Smooth muscle cell (in vitro differentiated cells): ENCODE data around the gene DYTN. TPM values are rescaled to one million over a fixed set of nuclear protein-coding genes. Genes with fewer than 3 reads are reported as not detected.

Source experiments
- DNase-seq: peaks from one replicate; lab custom pipeline; 2025; ENCODE audit not compliant: unreplicated experiment; lab: John Stamatoyannopoulos, UW
- H2AFZ ChIP-seq: fragments of 200-600 bp; sonication (generic); 2 replicates; pipeline ENCODE4 v1.6.0; 2016; ENCODE audit warnings: antibody characterized with exemption, low read depth, mild to moderate bottlenecking
- H3F3A ChIP-seq: fragments of 200-600 bp; sonication (generic); 2 replicates; pipeline ENCODE4 v1.6.0; 2017; ENCODE audit warnings: antibody characterized with exemption, low read depth
- H3K27ac ChIP-seq: fragments of 200-600 bp; sonication (generic); 2 replicates; pipeline ENCODE4 v1.5.1; 2016; ENCODE audit warnings: low read depth, mild to moderate bottlenecking
- H3K27me3 ChIP-seq: fragments of 200-600 bp; sonication (generic); 2 replicates; pipeline ENCODE4 v1.6.1; 2016; ENCODE audit warnings: low read depth, mild to moderate bottlenecking
- H3K36me3 ChIP-seq: fragments of 200-600 bp; sonication (generic); 2 replicates; pipeline ENCODE4 v1.5.1; 2016; ENCODE audit warnings: low read depth
- H3K4me1 ChIP-seq: fragments of 200-600 bp; sonication (generic); 2 replicates; pipeline ENCODE4 v1.5.1; 2016; ENCODE audit warnings: low read depth
- H3K4me2 ChIP-seq: fragments of 200-600 bp; sonication (generic); 2 replicates; pipeline ENCODE4 v1.6.0; 2016; ENCODE audit warnings: mild to moderate bottlenecking
- H3K4me3 ChIP-seq: fragments of 200-600 bp; sonication (generic); 2 replicates; pipeline ENCODE4 v1.5.1; 2016; ENCODE audit warnings: mild to moderate bottlenecking
- H3K79me2 ChIP-seq: fragments of 200-600 bp; sonication (generic); 2 replicates; pipeline ENCODE4 v1.6.0; 2016; ENCODE audit warnings: low read depth, mild to moderate bottlenecking
- H3K9ac ChIP-seq: fragments of 200-600 bp; sonication (generic); 2 replicates; pipeline ENCODE4 v1.6.0; 2016; ENCODE audit warnings: low read depth
- H3K9me3 ChIP-seq: fragments of 200-600 bp; sonication (generic); replicated peaks from 2 replicates; pipeline ENCODE4 v1.5.1; 2016; ENCODE audit warnings: low read depth
- H4K20me1 ChIP-seq: fragments of 200-600 bp; sonication (generic); 2 replicates; pipeline ENCODE4 v1.6.0; 2016; ENCODE audit warnings: low read depth
- CTCF ChIP-seq: fragments of 200-600 bp; sonication (generic); IDR thresholded peaks from 2 replicates; pipeline ENCODE4 v1.5.1; 2017; ENCODE audit warnings: borderline replicate concordance, mild to moderate bottlenecking, antibody characterized with exemption; ENCODE audit not compliant: insufficient read depth, poor library complexity, severe bottlenecking
- WGBS: methylation state at CpG from one replicate; pipeline ENCODE4 v1.1.7; 2016; ENCODE audit warnings: low lambda C conversion rate; 5-methylcytosine and 5-hydroxymethylcytosine counted together
- polyA plus RNA-seq: library from polyadenylated mRNA; unstranded; fragments of >200 nt; fragmentation: Nextera tagmentation; extraction: Ambion mirVana; gene quantifications from 2 replicates; pipeline ENCODE4 v1.2.1, GENCODE V29; 2016
- total RNA-seq: library from RNA; depleted of rRNA; stranded (reverse); fragments of >200 nt; gene quantifications from 2 replicates; pipeline ENCODE4 v1.2.3, GENCODE V29; 2014

The DYTN gene
- total and polyA plus RNA-seq, 2 experiments from 2014 or later = not detected

- H3K4me3 ChIP-seq = no peak within 1 kb of the TSS
- WGBS = 5% methylated on average over 55 of the region's 56 CpGs
- peak within 1 kb of the TSS; percentile 41 for H3K4me2 ChIP-seq
- H3K79me2 ChIP-seq = no peaks in the 10 kb centered on the region
- peak; percentile 3 for DNase-seq
- no peaks in the 10 kb centered on the region for H3K9me3 ChIP-seq
- no peak for TF ChIP-seq CTCF
- no peaks in the 10 kb centered on the region for H3K36me3 ChIP-seq
- H3K27ac ChIP-seq = no peak within 1 kb of the TSS
- H2AFZ ChIP-seq = no peak within 1 kb of the TSS
- no peaks in the 10 kb centered on the region for H4K20me1 ChIP-seq
- H3K4me1 ChIP-seq = peaks cover 3% of the 10 kb centered on the region
- H3K9ac ChIP-seq = no peak within 1 kb of the TSS
- H3F3A ChIP-seq = no peaks in the 10 kb centered on the region
- H3K27me3 ChIP-seq = peaks cover 26% of the 10 kb centered on the region
Observed at GRCh38 chr2:206642075-206643025, 75.8 kb downstream of the DYTN start, which contains the start of gene FAM237A. Gene FAM237A (plus strand): TSS chr2:206642487. CDS start chr2:206644237, 1,750 bp downstream.

- Histone ChIP-seq H3K27ac (no peak overlapping the region), H4K20me1 (no peaks in the 10 kb centered on the region), H3K4me2 (no peak overlapping the region), H3K27me3 (peaks cover 26% of the 10 kb centered on the region), H3K4me3 (no peak overlapping the region), H3K4me1 (peaks cover 3% of the 10 kb centered on the region), H3K79me2 (no peaks in the 10 kb centered on the region), H3K36me3 (no peaks in the 10 kb centered on the region), H3K9me3 (no peaks in the 10 kb centered on the region), H2AFZ (no peak overlapping the region), H3F3A (no peaks in the 10 kb centered on the region), H3K9ac (no peak overlapping the region)
- 56% methylated on average over 3 of the region's 3 CpGs for WGBS
- no peak for DNase-seq
- no peak for TF ChIP-seq CTCF
Observed at GRCh38 chr2:206641226-206641625, 77.0 kb downstream of the DYTN start.

- Histone ChIP-seq H2AFZ (no peak overlapping the region), H3K27me3 (peaks cover 26% of the 10 kb centered on the region), H3F3A (no peaks in the 10 kb centered on the region), H4K20me1 (no peaks in the 10 kb centered on the region), H3K9ac (no peak overlapping the region), H3K4me2 (no peak overlapping the region), H3K4me3 (no peak overlapping the region), H3K79me2 (no peaks in the 10 kb centered on the region), H3K27ac (no peak overlapping the region), H3K9me3 (no peaks in the 10 kb centered on the region), H3K36me3 (no peaks in the 10 kb centered on the region), H3K4me1 (peaks cover 3% of the 10 kb centered on the region)
- WGBS = 33% methylated on average over 2 of the region's 2 CpGs
- TF ChIP-seq CTCF = no peak
- DNase-seq = no peak
Observed at GRCh38 chr2:206639636-206640035, 78.6 kb downstream of the DYTN start.
